Germinal center (tissue), 1 donor: ENCODE results near the gene RBBP8NL.

Experiments
- DNase-seq: peaks from one replicate; pipeline ENCODE4 v3.0.0; 2012; ENCODE audit warnings: mixed read lengths, low spot score

The RBBP8NL gene

GRCh38 chr20:62462976-62463592 lies 35.7 kb upstream of the RBBP8NL start:
- DNase-seq: no peak

DNA sequence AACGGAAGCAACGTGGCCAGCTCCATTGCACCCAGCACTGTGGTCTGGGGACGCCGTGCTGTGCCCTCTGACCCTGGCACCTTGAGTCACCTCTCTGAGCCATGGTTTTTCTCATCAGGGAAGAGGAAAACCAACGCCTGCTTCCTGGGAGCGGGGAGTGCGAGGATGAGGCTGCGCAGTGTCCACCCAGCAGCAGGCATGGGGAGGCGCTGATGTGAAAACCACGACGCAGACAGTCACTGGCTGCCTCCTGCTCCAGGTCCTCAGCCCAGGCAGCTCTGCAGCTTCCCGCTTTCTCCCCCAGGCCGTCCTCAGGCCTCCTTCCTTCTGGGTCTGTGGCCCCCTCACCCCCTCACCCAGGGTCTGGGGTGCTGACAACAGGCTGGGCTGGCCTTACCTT lies 34.5 kb upstream of the RBBP8NL start:
- no peak for DNase-seq

DNA sequence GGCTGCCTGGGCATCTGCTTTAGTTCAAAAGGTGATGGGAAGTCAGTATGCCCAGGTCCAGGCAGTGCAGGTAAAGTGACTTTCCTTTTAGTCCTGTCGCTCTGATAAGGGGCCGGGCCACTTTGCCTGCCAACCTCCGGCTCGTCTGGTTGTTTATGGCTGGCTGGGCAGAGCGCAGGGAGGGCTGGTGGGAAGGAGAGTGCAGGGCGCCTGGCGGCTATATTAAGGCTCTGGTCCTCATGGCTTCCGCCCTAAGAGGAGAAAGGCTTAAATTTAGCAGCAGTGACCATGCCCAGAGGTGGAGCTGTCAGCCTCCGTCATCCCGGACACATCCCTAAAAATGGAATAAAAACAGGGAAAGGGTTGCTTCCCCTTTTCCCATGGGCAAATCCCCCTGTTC lies 33.8 kb upstream of the RBBP8NL start:
- DNase-seq: no peak

DNA sequence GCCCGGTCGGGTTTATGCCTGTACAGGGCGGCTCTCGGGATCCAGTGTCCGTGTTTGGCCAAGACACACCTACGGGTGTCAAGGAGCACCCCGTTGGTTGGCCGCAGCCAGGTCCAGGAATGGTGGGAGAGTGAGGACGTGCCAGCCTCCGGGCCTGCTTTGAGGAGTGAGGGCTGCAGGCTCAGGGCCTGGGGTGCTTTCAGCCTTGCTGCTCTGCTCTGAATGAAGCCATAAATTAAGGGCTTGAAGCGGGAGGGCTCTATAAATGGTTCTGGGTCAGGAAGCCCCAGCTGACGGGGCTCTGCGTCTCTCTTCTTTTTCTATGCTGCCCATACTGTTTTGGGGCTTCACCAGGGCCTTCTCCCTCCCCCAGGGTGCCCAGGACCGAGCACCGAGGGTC lies 33.3 kb upstream of the RBBP8NL start:
- no peak for DNase-seq

DNA sequence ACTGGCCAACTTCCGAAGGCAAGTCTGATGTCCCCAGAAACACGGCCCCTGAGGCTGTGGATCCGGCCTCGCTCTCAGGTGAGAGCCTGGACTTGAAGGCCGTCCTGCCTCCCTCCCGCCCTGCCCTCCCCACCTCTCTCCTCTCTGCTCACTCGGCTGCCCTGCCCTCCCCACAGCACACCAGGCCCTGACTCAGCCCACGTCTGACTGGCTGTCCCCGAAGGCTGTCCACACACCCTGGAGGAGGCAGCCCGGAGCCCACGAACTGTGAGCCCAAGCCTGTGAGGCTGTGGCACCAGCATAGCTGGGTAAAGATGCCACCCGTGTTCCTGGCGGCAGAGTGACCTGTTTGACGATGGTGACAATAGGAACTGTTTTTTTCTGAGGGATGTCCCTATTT lies 32.1 kb upstream of the RBBP8NL start:
- DNase-seq: no peak

- no peak for DNase-seq
Measured at GRCh38 chr20:62458275-62459251, 31.2 kb upstream of the RBBP8NL start.

DNA sequence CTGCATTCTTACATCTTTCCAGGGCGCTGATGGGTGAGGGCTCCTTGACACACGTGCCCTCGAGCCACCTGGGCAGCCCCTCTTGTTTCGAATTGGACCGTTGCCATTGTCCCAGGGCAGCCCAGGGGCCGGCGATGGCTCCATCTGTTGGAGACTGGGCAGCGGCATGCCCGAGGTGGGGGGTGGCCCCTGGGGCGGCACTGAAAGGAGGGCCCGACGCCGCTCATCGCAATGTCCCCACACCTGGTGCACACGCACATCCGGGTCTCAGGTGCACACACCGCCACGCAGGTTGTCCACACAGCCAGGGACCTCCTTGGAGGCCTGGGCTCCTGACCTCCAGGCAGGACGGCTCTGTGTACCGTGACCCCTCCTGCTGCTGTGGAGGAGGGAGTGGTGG lies 30.5 kb upstream of the RBBP8NL start:
- DNase-seq: no peak

GRCh38 chr20:62457098-62457497 lies 29.8 kb upstream of the RBBP8NL start:
- DNase-seq: no peak

DNA sequence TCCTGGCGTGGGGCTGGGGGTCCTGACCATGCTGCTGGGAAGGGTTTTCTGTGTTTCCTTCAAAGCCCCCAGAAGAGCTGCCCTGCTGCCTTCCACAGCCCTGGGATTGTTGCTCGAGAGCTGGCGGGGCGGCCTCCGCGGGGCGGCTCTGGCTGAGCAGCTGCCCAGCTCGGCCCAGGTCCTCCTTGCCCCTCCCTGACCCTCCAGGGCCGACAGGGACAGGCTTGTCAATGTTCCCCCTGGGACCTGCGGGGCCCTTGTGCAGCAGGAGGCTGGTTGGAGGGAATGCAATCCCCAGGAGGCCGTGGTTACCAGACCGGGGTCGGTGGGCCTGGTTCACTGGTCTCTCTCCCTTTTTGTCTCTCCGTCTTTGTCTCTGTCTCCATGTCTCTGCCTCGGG lies 28.6 kb upstream of the RBBP8NL start:
- DNase-seq: no peak

GRCh38 chr20:62454904-62455636 lies 27.7 kb upstream of the RBBP8NL start:
- no peak for DNase-seq

DNA sequence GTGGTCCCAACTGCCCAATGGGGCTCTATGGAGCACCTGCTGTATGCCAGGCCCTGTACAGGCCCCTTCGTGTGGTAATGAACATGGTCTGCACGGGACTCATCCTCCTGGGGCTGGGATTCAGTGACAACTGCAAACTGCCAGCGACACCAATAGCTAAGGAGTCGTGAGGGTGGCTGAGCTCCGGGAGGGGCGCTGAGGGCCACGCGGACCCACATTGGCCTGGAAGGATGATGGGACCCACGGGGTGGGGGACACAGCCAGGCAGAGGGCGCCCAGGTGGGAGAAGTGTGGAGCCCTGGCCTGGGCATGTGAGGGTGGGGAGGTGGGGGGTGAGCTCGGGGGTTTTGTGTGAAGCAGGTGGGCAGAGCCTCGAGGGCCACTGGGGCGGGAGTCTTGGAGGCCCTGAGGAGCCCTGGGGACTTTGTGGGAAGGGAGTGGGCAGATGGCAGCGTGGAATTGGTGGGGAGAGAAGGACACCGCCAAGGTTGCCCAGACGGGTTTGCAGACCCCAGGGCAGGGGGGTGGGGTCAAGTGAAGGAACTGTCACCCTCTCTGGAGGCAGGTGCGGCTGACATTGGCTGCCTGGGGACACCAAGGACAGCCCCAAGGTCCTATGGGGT lies 26.0 kb upstream of the RBBP8NL start:
- no peak for DNase-seq

DNA sequence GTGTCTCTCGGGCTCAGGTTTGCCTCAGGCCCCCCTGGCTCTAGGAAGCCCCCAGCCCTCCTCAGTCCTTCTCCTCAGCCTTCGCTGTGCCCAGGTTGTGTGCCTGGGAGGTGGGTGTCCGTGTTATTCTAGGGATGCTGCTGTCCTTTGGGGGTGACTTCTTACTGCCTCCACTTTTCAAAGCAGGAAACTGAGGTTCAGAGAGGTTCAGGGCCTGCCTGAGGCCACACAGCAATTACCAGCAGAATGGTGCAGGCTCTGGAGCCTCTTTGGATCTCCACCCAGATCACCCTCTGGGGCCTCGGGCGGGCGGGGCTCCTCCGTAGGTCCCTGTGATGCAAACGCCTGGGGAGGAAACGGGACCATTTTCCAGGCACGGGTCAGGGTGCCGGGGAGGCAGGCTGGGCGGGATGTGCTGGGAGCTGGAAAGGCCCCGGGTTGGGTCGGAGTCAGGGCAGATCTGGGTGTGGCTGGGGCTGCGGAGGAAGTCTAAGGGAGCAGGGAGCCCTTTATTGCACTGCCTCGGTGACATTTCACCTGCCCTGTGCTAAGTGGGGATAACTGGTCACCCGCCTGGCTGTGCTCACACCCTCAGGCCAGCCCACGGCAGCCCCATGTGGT lies 25.2 kb upstream of the RBBP8NL start:
- DNase-seq: no peak

- no peak for DNase-seq
Measured at GRCh38 chr20:62451970-62452369, 24.6 kb upstream of the RBBP8NL start.

- no peak for DNase-seq
Measured at GRCh38 chr20:62451156-62451767, 23.9 kb upstream of the RBBP8NL start.

DNA sequence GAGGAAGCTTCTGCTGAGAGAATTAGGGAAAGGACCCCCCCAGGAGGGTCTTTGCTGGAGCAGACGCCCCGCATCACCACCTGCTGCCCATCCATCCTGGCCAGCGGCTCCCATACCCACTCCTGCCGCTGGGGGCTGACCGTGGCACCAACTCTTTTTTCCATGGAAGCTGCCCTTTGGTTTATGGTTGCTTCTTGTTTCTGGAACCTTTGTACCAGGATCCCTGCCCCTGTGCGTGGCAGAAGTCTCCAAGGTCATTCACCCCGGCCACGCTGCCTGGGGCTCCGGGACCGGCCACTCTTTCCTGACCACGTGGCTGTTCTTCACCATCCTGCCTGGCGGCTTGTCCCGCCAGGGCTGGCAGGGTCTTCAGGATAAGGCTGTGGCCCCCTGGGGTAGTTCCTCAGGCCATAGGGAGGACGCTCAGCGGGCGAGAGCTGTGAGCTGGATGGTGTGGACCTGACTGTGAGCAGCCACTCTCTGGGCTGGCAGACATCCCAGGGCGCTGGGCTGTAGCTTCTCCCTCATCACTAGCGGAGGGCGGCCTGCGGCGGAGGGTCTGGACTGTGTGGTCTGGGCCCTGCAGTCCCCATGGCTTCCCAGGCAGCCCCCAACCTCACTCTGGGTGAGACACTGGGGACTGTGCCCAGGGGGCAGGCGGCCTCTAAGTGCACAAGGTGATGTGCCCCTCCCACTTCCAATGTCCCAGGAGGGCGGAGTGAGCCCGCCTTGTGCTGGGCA lies 22.8 kb upstream of the RBBP8NL start:
- no peak for DNase-seq

- DNase-seq: no peak
Measured at GRCh38 chr20:62448788-62449187, 21.4 kb upstream of the RBBP8NL start.

GRCh38 chr20:62448038-62448437 lies 20.7 kb upstream of the RBBP8NL start:
- no peak for DNase-seq

DNA sequence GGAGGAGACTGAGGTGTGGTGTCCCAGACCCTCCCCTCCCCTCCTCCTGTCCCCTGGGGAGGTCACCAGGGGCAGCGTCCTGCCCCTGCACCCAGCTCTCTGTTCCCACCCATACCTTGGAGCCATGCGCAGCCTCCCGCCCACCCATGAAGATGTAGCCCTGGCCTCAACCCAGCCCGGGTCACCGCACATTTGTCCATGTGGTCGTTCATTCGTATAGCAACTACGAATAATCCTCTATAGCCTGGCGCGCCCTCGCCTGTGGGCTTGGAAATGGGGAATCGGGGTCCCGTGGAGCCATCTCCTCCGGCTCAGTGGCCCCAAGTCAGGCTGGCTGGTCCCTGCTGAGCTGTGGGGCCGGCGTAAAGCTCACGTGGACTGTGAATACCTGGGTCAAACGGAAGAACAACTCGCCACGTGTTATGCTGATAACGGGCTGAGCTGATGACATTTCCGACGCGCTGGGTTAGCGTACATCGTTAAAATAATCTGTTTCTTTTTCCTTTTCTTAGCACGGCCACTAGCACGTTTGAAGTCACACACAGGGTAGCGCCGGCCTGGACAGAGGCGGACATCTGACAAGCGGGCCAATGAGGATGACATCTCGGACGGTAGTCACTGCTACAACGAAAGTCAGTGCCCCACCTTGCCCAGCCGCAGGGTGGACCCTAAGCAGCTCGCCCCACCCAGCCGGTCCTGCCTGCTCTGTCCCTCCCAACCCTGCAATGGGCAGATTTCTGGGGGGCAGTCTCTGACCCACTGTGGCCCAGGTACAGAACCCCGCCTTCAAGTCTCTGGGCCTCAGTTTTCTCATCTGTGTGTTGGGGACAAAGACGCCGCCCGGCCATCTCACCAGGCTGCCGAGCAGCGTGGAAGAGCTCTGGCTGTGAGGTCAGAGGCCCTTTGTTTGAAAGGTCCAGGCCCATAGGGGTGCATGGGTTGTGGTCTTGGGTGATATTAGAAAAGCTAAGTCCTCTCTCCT lies 19.8 kb upstream of the RBBP8NL start:
- no peak for DNase-seq

- DNase-seq: no peak
Measured at GRCh38 chr20:62446481-62446880, 19.1 kb upstream of the RBBP8NL start.
